Measurements from ENCODE around the gene AMMECR1L. TPM values are rescaled to one million over a fixed set of nuclear protein-coding genes. Genes with fewer than 3 reads are reported as not detected.

The AMMECR1L gene
- total RNA-seq, 1 donor, result 7.0 TPM

- H3K4me1 ChIP-seq (ENCODE audit: insufficient read depth, low read length), result peaks cover 12% of the 10 kb centered on the region
- no peaks in the 10 kb centered on the region for H3K27me3 ChIP-seq (ENCODE audit: insufficient read depth, low read length)
- no peaks in the 10 kb centered on the region for H3K9me3 ChIP-seq (ENCODE audit: low read depth, low read length)
- H3K4me3 ChIP-seq (ENCODE audit: low read length), result no peak overlapping the region
These were observed 11.1 kb downstream of the AMMECR1L start for GRCh38 chr2:127874378-127875269.

- no peaks in the 10 kb centered on the region for H3K27me3 ChIP-seq (ENCODE audit: insufficient read depth, low read length)
- H3K4me1 ChIP-seq (ENCODE audit: insufficient read depth, low read length), result peaks cover 12% of the 10 kb centered on the region
- no peaks in the 10 kb centered on the region for H3K9me3 ChIP-seq (ENCODE audit: low read depth, low read length)
- no peak overlapping the region for H3K4me3 ChIP-seq (ENCODE audit: low read length)
These were observed 12.0 kb downstream of the AMMECR1L start for GRCh38 chr2:127873707-127874303.

- Histone ChIP-seq H3K9me3 (ENCODE audit: low read depth, low read length) (no peaks in the 10 kb centered on the region), H3K4me3 (ENCODE audit: low read length) (no peak overlapping the region), H3K27me3 (ENCODE audit: insufficient read depth, low read length) (no peaks in the 10 kb centered on the region), H3K4me1 (ENCODE audit: insufficient read depth, low read length) (peaks cover 9% of the 10 kb centered on the region)
These were observed 13.4 kb downstream of the AMMECR1L start for GRCh38 chr2:127872354-127872753.

GRCh38 chr2:127865926-127866325 is 19.8 kb downstream of the AMMECR1L start:
- Histone ChIP-seq H3K4me1 (ENCODE audit: insufficient read depth, low read length) (no peaks in the 10 kb centered on the region), H3K9me3 (ENCODE audit: low read depth, low read length) (no peaks in the 10 kb centered on the region), H3K27me3 (ENCODE audit: insufficient read depth, low read length) (no peaks in the 10 kb centered on the region), H3K4me3 (ENCODE audit: low read length) (no peak overlapping the region)

GRCh38 chr2:127864877-127865276 is 20.9 kb downstream of the AMMECR1L start:
- Histone ChIP-seq H3K27me3 (ENCODE audit: insufficient read depth, low read length) (no peaks in the 10 kb centered on the region), H3K9me3 (ENCODE audit: low read depth, low read length) (no peaks in the 10 kb centered on the region)

GRCh38 chr2:127862228-127862627 is 23.5 kb downstream of the AMMECR1L start:
- Histone ChIP-seq H3K4me1 (ENCODE audit: insufficient read depth, low read length) (peaks cover 8% of the 10 kb centered on the region), H3K4me3 (ENCODE audit: low read length) (no peak overlapping the region), H3K27me3 (ENCODE audit: insufficient read depth, low read length) (no peaks in the 10 kb centered on the region), H3K9me3 (ENCODE audit: low read depth, low read length) (no peaks in the 10 kb centered on the region)

More at GRCh38 chr2:127864877-127865276, 20.9 kb downstream of the AMMECR1L start:
- Histone ChIP-seq H3K4me1 (ENCODE audit: insufficient read depth, low read length) (no peaks in the 10 kb centered on the region), H3K4me3 (ENCODE audit: low read length) (no peak overlapping the region)

- Histone ChIP-seq H3K4me1 (ENCODE audit: insufficient read depth, low read length) (peaks cover 29% of the 10 kb centered on the region), H3K27me3 (ENCODE audit: insufficient read depth, low read length) (no peaks in the 10 kb centered on the region), H3K9me3 (ENCODE audit: low read depth, low read length) (no peaks in the 10 kb centered on the region), H3K4me3 (ENCODE audit: low read length) (no peak overlapping the region)
These were observed 25.6 kb downstream of the AMMECR1L start for GRCh38 chr2:127860130-127860529.

GRCh38 chr2:127859712-127860085 is 26.1 kb downstream of the AMMECR1L start:
- Histone ChIP-seq H3K9me3 (ENCODE audit: low read depth, low read length) (no peaks in the 10 kb centered on the region), H3K4me1 (ENCODE audit: insufficient read depth, low read length) (peaks cover 33% of the 10 kb centered on the region), H3K4me3 (ENCODE audit: low read length) (no peak overlapping the region), H3K27me3 (ENCODE audit: insufficient read depth, low read length) (no peaks in the 10 kb centered on the region)

- Histone ChIP-seq H3K4me3 (ENCODE audit: low read length) (peak overlapping the region; percentile 96), H3K9me3 (ENCODE audit: low read depth, low read length) (no peaks in the 10 kb centered on the region), H3K27me3 (ENCODE audit: insufficient read depth, low read length) (no peaks in the 10 kb centered on the region), H3K4me1 (ENCODE audit: insufficient read depth, low read length) (peaks cover 38% of the 10 kb centered on the region)
These were observed 28.4 kb downstream of the AMMECR1L start for GRCh38 chr2:127857265-127857808.

- H3K9me3 ChIP-seq (ENCODE audit: low read depth, low read length), result no peaks in the 10 kb centered on the region
- no peaks in the 10 kb centered on the region for H3K27me3 ChIP-seq (ENCODE audit: insufficient read depth, low read length)
- no peak overlapping the region for H3K4me3 ChIP-seq (ENCODE audit: low read length)
- H3K4me1 ChIP-seq (ENCODE audit: insufficient read depth, low read length), result peaks cover 38% of the 10 kb centered on the region
These were observed 32.1 kb downstream of the AMMECR1L start for GRCh38 chr2:127853671-127854070.

GRCh38 chr2:127852388-127852787 is 33.4 kb downstream of the AMMECR1L start:
- no peaks in the 10 kb centered on the region for H3K9me3 ChIP-seq (ENCODE audit: low read depth, low read length)
- no peaks in the 10 kb centered on the region for H3K27me3 ChIP-seq (ENCODE audit: insufficient read depth, low read length)
- no peak overlapping the region for H3K4me3 ChIP-seq (ENCODE audit: low read length)
- H3K4me1 ChIP-seq (ENCODE audit: insufficient read depth, low read length), result peaks cover 32% of the 10 kb centered on the region

GRCh38 chr2:127847931-127848330 is 37.8 kb downstream of the AMMECR1L start:
- Histone ChIP-seq H3K4me1 (ENCODE audit: insufficient read depth, low read length) (no peaks in the 10 kb centered on the region), H3K27me3 (ENCODE audit: insufficient read depth, low read length) (no peaks in the 10 kb centered on the region), H3K4me3 (ENCODE audit: low read length) (no peak overlapping the region), H3K9me3 (ENCODE audit: low read depth, low read length) (no peaks in the 10 kb centered on the region)

- Histone ChIP-seq H3K9me3 (ENCODE audit: low read depth, low read length) (no peaks in the 10 kb centered on the region), H3K4me3 (ENCODE audit: low read length) (no peak overlapping the region), H3K4me1 (ENCODE audit: insufficient read depth, low read length) (no peaks in the 10 kb centered on the region), H3K27me3 (ENCODE audit: insufficient read depth, low read length) (no peaks in the 10 kb centered on the region)
These were observed 40.8 kb downstream of the AMMECR1L start for GRCh38 chr2:127844973-127845372.

- no peaks in the 10 kb centered on the region for H3K4me1 ChIP-seq (ENCODE audit: insufficient read depth, low read length)
- no peaks in the 10 kb centered on the region for H3K27me3 ChIP-seq (ENCODE audit: insufficient read depth, low read length)
- no peak overlapping the region for H3K4me3 ChIP-seq (ENCODE audit: low read length)
- H3K9me3 ChIP-seq (ENCODE audit: low read depth, low read length), result no peaks in the 10 kb centered on the region
These were observed 42.1 kb downstream of the AMMECR1L start for GRCh38 chr2:127843677-127844076.

GRCh38 chr2:127841466-127842178 is 44.1 kb downstream of the AMMECR1L start:
- Histone ChIP-seq H3K27me3 (ENCODE audit: insufficient read depth, low read length) (no peaks in the 10 kb centered on the region), H3K4me1 (ENCODE audit: insufficient read depth, low read length) (no peaks in the 10 kb centered on the region), H3K9me3 (ENCODE audit: low read depth, low read length) (no peaks in the 10 kb centered on the region), H3K4me3 (ENCODE audit: low read length) (no peak overlapping the region)

Data from mononuclear cell (primary cell).